GM18517 (cell line): Measurements from ENCODE around the gene ADGRV1.
"Not testable (repeated sequence)": the region's sequence is repeated elsewhere in the genome, so short reads cannot be mapped to it uniquely, and the experiment has no call there.

ENCODE experiments used
- ATAC-seq: cut with Tn5 transposase; IDR thresholded peaks from one replicate; pipeline ENCODE4 v1.9.1; 2021; ENCODE audit warnings: mild to moderate bottlenecking, moderate library complexity; ENCODE audit not compliant: unreplicated experiment

Gene ADGRV1

DNA sequence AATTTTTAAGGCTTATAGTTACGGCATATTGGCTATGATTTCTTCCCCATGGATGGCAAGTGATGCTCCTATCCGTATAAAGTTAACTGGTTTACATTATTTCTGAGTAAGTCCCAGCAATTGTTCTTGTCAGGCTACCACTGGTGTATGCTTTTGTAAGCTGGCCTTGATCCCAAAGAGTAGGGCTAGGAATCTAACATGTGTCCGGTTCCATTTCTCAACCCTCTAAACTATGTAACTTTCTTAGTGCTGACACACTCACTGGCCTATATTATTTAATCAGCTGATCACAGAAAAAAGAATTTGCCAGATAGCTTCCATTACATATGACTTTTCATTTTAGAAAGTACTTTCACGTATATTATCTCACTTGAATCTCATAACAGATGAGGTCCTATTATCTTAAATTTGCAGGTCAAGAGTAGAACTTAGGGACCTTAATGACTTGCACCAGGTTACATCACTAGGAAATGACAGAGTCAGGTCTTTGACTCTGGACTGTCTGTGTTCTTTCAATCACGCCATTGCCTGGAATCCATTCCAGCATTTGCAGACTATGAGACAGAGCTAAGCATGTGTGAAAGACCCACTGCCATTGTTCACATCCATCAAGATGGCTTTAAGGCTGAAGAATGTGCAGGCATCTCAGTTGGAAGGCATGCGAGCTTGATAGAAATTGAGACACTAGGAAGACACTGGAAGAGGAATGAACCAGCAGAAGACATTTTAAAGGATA is 461.6 kb downstream of the ADGRV1 start:
- ATAC-seq: no peak

DNA sequence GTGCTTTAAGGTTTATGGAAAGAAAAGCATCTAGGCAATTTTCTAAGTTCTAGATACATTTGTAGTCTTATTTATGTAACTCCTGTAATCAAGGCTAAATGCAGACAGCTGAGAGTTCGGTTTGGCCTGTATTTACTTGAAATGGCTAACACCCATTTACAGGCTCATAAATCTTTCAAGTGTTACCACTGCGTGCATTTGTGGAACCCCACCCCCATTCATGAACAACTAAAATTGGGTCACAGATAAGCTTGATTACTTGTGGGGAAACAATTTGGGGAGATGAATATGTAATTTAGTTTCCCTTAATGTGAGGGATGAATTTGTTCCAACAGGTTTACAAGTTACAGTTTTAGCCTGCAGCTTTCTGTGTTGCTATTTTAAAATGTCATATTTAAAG is 463.9 kb downstream of the ADGRV1 start:
- no peak for ATAC-seq

DNA sequence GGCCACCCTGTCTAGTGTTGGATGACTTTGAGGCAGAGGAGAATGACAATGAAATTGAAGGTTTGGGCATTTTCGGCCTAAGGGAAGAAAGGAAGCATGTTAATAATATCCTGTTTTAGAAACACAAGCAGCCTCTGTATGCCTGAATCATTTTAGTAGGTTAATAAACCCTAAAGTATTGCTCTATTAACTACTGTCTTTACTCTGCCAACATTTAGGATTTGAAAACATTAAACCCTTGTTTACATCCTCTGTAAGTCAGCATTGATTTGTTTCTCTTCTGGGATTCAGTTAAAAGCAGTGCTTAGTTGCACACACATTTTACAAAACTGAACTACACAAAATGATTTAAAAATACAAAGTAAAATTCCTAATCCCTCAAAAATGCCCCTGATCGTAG is 465.6 kb downstream of the ADGRV1 start:
- ATAC-seq: no peak

DNA sequence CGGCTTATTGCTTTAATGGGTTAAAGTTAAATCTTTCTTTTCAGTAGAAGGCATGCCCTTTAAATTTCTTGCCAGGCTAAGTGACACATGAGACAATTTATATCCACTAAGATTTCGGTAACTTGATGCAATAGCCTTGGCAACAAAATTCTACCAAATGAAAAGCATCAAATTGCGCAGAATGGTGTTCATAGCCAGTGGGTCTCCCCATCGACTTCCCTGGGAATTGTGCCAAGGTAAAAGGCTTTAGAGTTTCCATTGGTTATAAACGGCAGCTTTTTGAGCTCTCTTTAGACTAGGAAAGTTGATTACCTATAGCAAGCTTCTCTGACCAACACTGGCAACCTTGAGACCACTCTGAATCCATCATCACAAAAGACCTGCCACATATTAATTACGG is 466.1 kb downstream of the ADGRV1 start:
- ATAC-seq: no peak

DNA sequence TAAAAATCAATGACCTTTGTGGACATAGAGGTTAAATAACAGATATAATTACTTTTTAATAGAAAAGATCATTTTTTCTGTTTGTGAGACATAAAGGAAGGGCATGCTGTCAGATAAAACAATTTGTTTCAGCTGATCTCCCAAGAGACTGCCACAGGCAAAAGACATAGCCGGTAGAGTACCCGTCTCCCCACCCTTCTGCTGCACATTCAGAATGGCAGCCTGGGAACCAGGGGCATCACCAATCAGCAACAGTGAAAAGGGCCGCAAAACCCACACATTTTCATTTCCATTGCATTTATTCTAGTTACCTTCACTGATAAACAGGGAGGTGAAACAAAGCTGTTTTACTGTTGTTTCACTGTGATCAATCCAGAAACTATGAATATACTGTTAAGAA is 466.9 kb downstream of the ADGRV1 start:
- no peak for ATAC-seq

DNA sequence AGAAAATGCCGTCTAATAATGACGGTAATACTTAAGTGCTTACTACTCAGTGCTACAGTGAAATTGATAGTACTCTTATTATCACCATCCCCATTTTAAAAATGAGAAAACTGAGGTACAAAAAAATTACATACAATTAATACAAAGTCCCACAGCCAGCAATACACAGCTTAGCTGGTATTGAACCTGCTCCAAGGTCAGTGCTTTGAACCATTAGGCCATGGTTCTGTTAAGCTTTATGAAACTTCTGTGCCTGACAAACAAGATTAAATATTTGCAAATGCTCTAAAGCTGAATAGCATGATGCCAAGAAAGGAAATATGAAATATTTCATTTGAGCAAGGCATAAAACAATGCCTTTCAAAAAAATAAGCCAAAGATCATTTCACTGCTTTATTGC is 467.4 kb downstream of the ADGRV1 start:
- no peak for ATAC-seq

DNA sequence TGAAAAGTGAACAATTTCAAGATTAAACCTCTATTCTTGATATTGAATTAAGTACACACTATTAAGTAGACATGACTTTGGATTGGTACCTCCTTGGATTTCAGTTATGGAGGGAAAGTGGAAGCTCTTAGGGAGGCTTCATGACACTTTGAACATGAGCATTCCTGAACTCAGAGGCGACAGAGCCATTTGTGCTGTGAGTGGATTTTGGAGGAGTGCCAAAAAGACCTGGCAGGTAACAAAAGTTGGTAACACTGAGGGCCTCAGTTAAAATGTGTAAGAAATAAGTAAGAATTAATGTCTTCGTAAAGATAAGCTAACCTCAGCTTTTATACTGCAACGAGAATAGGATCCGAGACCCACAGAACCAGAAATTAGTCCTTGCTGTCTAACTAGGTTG is 467.9 kb downstream of the ADGRV1 start:
- ATAC-seq: no peak

DNA sequence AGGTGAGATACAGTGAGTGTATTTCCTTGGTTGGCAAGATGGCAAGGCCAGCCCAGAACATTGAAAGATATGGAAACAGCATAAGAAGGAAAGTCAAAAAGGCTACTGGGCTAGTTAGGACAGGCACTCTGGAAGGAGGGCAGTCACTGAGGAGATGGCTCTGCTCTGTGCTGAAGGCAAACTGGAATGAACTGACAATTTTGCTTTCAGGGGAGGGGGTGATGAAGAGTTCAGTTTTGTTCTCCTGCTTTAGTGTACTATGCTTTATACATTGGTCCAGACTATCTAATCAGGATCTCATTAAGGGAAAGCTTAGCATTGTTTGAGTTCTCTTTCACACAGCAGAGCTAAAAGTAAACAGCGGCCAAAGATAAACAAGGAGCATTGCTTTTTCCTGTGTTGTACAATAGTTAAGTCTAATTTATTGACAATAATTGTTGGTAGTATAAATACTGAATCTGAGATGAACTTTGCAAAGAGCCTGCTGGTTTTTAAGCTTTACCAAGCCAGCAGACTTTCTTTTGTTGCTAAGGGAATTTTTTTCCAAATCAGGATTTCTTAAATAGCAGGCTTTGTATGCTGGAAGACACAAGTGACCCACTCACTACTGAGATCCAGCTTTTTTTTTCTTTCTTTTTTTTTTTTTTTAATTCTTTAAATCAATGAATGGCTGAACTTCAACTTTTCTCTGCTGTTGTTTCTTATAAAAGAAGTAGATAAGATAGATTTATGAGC is 469.0 kb downstream of the ADGRV1 start:
- no peak for ATAC-seq

DNA sequence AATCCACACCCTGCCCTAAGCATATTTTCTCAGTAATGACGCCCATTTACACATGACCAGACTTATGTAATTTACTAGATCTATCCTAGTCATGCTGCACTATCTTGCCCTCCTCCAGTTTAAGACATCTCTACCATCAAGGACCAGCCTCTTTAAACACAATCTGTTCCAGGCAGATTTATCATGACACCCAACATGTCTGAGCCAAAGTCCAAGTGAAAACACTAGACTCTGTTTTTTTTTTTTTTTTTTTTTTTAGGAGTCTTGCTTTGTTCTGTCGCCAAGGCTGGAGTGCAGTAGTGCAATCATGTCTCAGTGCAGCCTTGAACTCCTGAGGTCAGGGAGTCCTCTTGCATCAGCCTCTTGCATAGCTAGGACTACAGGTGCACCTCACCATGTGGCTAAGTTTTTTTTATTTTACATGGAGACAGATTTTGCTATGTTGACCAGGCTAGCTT is 469.9 kb downstream of the ADGRV1 start:
- ATAC-seq: no peak

DNA sequence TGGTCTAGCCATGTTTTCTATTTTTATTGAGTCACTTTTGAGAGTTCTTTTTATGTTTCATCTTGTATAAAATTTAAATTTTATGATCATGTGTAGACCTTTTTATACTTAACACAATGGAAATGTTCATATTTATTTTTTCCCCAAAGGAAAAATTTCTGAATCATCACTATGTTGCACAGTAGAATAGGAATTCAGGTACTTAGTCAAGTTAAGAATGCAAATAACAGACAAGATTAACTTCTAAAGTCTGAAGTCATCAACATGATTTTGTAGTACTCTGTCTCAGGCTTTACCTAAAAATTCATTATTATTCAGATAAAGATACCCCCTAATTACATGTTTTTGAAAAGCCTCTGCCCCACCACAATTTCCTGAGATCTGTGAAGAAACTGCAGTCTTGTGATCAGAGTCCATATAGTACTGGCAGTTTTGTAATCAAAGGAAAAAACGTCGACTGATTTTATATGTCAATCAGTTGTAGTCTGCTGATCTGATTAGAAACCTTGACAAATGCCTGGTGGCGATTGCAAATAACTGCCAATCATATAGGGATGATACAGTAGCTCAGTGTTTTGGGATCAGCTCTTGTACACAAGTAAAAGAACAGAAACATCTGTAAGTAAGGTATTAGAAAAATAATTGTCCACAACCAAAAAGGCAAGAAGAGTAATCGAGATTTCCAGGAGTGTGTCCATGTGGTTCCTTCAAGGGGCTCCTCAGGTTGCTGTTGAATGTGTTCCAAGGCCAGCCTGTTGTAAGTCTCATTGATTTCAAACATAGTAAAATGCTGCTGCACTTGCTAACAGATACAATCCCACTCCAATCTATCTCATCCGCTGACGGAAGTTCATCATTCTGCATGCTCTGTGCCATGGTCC is 472.2 kb downstream of the ADGRV1 start:
- no peak for ATAC-seq

DNA sequence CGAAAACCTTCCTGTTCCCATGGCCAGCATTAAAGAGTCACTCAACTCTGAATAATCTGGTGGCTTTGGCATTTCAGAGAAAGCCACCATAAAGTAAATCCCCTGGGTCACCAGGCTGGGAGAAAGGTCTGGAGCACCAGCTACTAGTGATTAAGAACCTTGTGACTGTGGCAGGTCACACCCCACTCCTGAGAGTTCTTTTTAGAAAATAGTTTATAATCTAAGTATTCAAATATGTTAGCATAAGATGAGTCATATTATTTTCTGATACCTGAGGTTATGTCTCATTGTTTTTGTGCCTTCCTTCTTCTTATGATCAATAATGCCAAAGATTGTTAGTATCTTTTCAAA is 472.8 kb downstream of the ADGRV1 start:
- no peak for ATAC-seq

DNA sequence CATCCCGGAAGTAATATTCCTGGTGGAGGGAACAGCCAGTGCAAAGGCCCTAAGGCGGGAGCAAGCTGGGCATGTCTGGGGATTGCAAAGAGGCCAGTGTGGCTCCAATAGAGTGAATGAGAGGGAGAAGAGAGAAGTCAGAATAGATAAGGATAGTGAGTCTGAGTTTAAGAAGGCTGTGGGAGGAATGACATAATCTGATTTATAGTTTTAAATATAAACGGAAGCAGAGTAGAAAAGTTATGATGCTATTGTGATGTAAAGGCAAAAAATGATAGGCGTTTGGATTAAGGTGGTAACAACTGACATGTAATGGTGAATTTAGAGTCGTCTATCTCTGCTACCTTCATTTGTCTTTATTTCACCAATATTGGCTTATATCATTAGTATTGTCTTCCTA is 473.5 kb downstream of the ADGRV1 start:
- no peak for ATAC-seq

DNA sequence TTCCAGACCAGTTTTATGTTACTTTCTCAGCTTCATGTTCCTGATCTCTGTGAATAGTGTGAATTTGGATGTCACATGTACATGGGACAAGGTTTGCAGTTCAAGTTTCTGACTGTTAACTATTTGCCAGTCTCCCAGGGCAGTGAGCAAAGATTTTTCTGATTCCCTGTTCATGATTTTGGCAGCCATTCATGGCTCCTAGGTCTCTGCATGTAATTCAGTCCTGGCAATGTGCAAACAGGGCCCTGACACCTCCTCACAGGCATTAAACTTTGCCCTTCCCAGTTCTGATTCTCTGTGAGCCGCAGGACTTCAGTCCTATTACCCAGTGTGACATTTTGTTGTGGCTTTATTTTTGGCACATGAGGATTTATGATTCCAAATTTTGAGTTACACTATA is 474.8 kb downstream of the ADGRV1 start:
- ATAC-seq: no peak

DNA sequence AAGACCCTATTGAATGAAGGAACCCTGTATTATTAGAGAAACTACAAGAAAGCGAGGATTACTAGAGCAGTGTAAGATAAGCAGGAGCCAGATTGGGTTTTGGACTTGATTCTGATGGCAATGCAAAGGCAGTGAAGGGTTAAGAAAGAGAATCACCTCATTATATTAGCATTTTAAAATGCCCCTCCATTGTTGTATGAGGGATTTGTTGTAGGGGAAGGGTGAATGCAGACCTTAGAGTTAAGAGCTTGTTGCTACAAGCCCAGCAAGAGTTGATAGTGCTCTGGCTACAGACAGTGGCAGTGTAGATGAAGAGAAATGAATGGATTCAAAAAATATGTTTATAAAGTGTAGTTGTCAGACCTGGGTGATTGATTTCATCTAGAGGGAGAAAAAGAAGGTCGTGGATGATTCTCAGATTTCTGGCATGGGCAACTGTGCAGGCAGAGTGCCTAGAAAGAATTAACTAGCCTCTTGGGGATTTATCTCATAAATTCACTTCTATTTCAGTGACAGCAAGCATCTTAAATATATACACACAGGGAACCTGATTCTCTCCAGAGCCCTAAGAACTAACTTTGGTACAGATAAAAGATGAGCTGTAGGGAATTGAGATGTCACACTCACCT is 479.7 kb downstream of the ADGRV1 start:
- ATAC-seq: no peak

DNA sequence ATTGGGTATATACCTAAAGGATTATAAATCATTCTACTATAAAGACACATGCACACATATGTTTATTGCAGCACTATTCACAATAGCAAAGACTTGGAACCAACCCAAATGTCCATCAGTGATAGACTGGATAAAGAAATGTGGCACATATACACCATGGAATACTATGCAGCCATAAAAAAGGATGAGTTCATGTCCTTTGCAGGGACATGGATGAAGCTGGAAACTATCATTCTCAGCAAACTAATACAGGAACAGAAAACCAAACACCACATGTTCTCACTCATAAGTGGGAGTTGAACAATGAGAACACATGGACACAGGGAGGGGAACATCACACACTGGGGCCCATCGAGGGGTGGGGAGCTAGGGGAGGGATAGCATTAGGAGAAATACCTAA is 482.5 kb downstream of the ADGRV1 start:
- not testable (repeated sequence) for ATAC-seq

DNA sequence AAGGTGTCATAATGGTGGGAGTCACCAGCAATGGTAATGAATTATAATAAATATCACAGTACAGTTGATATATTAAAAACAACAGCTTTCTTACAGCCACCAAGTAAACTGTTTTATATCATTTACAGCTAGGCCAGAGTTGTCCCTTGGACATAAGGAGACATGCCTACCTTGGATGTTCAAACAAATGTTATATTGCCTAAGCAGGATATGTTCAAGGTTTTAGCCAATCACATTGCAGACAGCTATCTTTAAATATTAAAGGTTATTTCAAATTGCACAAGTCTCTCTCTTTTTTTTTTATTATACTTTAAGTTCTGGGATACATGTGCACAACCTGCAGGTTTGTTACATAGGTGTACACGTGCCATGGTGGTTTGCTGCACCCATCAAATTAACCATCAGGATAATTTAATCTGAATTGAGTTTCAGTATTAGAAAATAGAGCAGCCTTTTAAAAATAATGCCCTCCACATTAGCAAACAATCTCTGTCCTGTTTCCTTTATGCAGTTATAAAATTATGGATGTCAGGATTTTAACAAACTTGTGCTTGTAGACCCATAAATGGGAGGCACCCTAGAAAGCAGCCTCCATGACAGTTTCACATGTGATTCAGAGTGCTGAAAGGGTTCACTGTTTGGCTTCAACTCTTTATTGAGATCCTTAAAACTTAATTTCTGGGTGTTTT is 483.8 kb downstream of the ADGRV1 start:
- ATAC-seq: no peak

DNA sequence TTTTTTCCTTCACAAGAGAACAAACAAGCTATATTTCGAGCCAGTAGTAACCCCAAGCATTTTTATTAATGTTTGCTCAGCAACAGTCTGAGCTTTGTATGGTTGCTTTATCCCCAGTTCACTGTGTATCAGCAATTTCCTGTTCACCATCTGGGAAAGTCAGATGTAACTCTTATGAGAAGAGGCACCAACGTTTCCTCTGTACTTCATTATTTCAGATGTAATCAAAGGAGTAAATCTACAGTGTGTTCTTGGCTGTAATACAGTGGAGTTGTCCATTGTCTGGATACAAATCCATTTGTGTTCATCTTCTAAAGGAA is 484.3 kb downstream of the ADGRV1 start:
- ATAC-seq: no peak

DNA sequence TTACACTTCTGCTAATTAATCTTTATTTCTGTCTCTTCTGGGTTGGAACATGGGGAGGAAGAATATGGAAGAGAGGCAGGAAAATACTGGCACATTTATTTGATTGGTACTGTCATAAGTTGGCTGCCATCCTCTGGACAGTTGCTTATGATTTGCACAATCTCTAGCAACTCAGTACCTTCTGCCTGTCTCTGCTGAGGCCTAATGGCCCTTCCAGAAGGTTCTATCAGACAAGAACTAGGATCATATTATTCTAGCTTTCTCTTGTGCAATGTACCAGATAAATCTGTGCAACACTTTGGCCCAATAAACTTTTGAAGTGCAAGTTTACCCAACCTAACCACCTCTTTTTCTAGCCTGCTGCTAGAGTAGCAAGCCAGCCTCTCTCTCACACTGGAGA is 489.5 kb downstream of the ADGRV1 start:
- no peak for ATAC-seq

DNA sequence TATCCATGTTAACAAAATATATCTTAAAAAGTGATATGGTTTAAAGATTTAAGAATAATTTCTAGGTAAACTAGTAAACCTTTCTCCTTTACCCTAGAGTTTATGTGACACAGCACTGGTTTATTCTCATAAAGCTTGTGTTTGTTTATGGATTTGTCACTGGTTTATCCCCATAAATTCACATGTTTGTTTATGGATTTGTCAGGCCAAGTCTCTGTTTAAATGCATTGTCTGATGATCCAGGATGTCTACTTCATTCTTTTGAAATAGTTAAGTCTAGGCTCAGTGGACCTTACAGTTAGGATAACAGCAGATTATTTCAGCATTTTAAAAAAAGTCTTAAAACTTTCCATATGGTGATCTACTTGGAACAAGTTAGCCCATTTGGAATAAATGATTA is 490.5 kb downstream of the ADGRV1 start:
- ATAC-seq: no peak

DNA sequence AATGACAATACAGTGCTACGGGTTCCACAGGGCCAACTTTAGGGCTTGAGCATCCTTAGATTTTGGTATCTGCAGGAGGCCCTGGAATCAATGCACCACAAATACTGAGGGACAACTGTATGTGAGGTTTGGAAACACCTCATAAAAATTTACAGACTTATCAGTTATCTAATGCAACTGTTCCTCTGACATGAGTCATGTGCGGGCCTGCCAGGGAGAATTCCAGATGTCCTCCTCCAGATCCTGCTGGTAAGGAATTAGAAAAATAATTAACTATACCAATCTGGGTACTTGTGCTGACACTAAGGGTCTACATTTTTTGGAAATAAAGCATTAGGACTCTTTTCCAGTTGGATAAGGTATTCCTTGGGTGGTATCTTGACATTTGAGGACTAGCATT is 491.2 kb downstream of the ADGRV1 start:
- ATAC-seq: no peak

DNA sequence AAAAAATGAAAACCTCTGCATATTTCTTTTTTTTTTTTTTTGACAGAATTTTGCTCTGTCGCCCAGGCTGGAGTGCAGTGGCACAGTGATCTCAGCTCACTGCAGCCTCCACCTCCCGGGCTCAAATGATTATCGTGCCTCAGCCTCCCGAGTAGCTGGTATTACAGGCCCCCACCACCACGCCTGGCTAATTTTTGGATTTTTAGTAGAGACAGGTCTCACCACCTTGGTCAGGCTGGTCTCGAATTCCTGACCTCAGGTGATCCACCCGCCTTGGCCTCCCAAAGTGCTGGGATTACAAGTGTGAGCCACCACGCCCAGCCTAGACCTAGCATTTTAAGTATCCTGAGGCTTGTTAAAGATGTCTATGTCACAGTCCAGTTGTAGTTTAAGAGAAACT is 493.8 kb downstream of the ADGRV1 start:
- not testable (repeated sequence) for ATAC-seq
